ENCODE data around the gene CELF4. TPM values are rescaled to one million over a fixed set of nuclear protein-coding genes. Genes with fewer than 3 reads are reported as not detected.

The CELF4 gene
- polyA plus RNA-seq, 1 experiment: not detected

GRCh38 chr18:37318360-37319355, 246.9 kb downstream of the CELF4 start:
- no peak for TF ChIP-seq CTCF (IDR thresholded peaks at IDR 0.05; ENCODE audit: low read depth, low read length)

GRCh38 chr18:37317486-37317885, 248.1 kb downstream of the CELF4 start:
- no peak overlapping the region for H3K4me3 ChIP-seq (ENCODE audit: low read depth, low read length)
- POLR2A ChIA-PET: no interaction called here
- H3K9me3 ChIP-seq (ENCODE audit: control insufficient read depth, insufficient read depth, low read length): no peaks in the 10 kb centered on the region
- CTCF ChIA-PET: interaction anchor here (1.1 kb wide), 1 partner anchor 10 kb away, joined by 3 read pairs; no protein-coding TSS in a partner anchor
- H3K27ac ChIP-seq (ENCODE audit: low read depth, low read length): no peak overlapping the region
- peaks cover 11% of the 10 kb centered on the region for H3K27me3 ChIP-seq (ENCODE audit: control insufficient read depth, insufficient read depth, low read length)
- no peak for DNase-seq (ENCODE audit: low read depth, low spot score)
- no peak for TF ChIP-seq CTCF (IDR thresholded peaks at IDR 0.05; ENCODE audit: low read depth, low read length)

More at GRCh38 chr18:37318360-37319355, 246.9 kb downstream of the CELF4 start:
- POLR2A ChIA-PET: no interaction called here
- CTCF ChIA-PET: interaction anchor here (0.6 to 0.7 kb wide), 2 partner anchors 8 to 160 kb away, joined by 3 read pairs; no protein-coding TSS in a partner anchor
- Histone ChIP-seq H3K4me3 (ENCODE audit: low read depth, low read length) (no peak overlapping the region), H3K27me3 (ENCODE audit: control insufficient read depth, insufficient read depth, low read length) (peaks cover 9% of the 10 kb centered on the region), H3K27ac (ENCODE audit: low read depth, low read length) (no peak overlapping the region), H3K9me3 (ENCODE audit: control insufficient read depth, insufficient read depth, low read length) (no peaks in the 10 kb centered on the region)
- no peak for DNase-seq (ENCODE audit: low read depth, low spot score)

- CTCF ChIA-PET: interaction anchor here (1.1 kb wide), 1 partner anchor 11 kb away, joined by 3 read pairs; no protein-coding TSS in a partner anchor
- TF ChIP-seq CTCF (IDR thresholded peaks at IDR 0.05; ENCODE audit: low read depth, low read length): no peak
Measured at GRCh38 chr18:37316468-37316867, 249.1 kb downstream of the CELF4 start.

GRCh38 chr18:37315935-37316334, 249.7 kb downstream of the CELF4 start:
- CTCF ChIA-PET: no interaction called here
- no peak overlapping the region for H3K27ac ChIP-seq (ENCODE audit: low read depth, low read length)
- DNase-seq (ENCODE audit: low read depth, low spot score): no peak
- POLR2A ChIA-PET: no interaction called here
- TF ChIP-seq CTCF (IDR thresholded peaks at IDR 0.05; ENCODE audit: low read depth, low read length): no peak
- no peak overlapping the region for H3K4me3 ChIP-seq (ENCODE audit: low read depth, low read length)
- H3K9me3 ChIP-seq (ENCODE audit: control insufficient read depth, insufficient read depth, low read length): no peaks in the 10 kb centered on the region
- H3K27me3 ChIP-seq (ENCODE audit: control insufficient read depth, insufficient read depth, low read length): peaks cover 11% of the 10 kb centered on the region

More at GRCh38 chr18:37316468-37316867, 249.1 kb downstream of the CELF4 start:
- POLR2A ChIA-PET: no interaction called here
- Histone ChIP-seq H3K27ac (ENCODE audit: low read depth, low read length) (no peak overlapping the region), H3K9me3 (ENCODE audit: control insufficient read depth, insufficient read depth, low read length) (no peaks in the 10 kb centered on the region), H3K4me3 (ENCODE audit: low read depth, low read length) (no peak overlapping the region), H3K27me3 (ENCODE audit: control insufficient read depth, insufficient read depth, low read length) (peaks cover 11% of the 10 kb centered on the region)
- DNase-seq (ENCODE audit: low read depth, low spot score): no peak

- DNase-seq (ENCODE audit: low read depth, low spot score): no peak
- POLR2A ChIA-PET: no interaction called here
- Histone ChIP-seq H3K4me3 (ENCODE audit: low read depth, low read length) (no peak overlapping the region), H3K27ac (ENCODE audit: low read depth, low read length) (no peak overlapping the region), H3K27me3 (ENCODE audit: control insufficient read depth, insufficient read depth, low read length) (peaks cover 9% of the 10 kb centered on the region), H3K9me3 (ENCODE audit: control insufficient read depth, insufficient read depth, low read length) (no peaks in the 10 kb centered on the region)
- no peak for TF ChIP-seq CTCF (IDR thresholded peaks at IDR 0.05; ENCODE audit: low read depth, low read length)
- CTCF ChIA-PET: interaction anchor here (2.1 kb wide), 1 partner anchor 8 kb away, joined by 8 read pairs; no protein-coding TSS in a partner anchor
Measured at GRCh38 chr18:37314534-37314933, 251.1 kb downstream of the CELF4 start.

All from AG04450 (cell line).